Activated CD8-positive, alpha-beta memory T cell treated with anti-CD3 and anti-CD28 coated beads for 36 hours (primary cell): Measurements from ENCODE around the gene C19orf44. TPM values are rescaled to one million over a fixed set of nuclear protein-coding genes. Genes with fewer than 3 reads are reported as not detected.
"Not testable (repeated sequence)": the region's sequence is repeated elsewhere in the genome, so short reads cannot be mapped to it uniquely, and the experiment has no call there.

Source experiments
- CTCF ChIA-PET: fragments of 350-600 bp; sonication (Branson Sonifier 250); formaldehyde crosslinking; loops from one replicate; lab custom pipeline; 2021; ENCODE audit warnings: antibody characterized with exemption; lab: Charles Lee
- POLR2A ChIA-PET: fragments of 350-600 bp; sonication (Branson Sonifier 250); formaldehyde crosslinking; loops from one replicate; lab custom pipeline; 2021; ENCODE audit warnings: antibody characterized with exemption; lab: Charles Lee
- total RNA-seq, 2 experiments: library from RNA; stranded (reverse); gene quantifications; one replicate each; pipeline ENCODE4 v1.2.3, GENCODE V29; 2021

C19orf44 gene
- total RNA-seq, 2 experiments from 2014 or later = 5.1 to 5.5 TPM

DNA sequence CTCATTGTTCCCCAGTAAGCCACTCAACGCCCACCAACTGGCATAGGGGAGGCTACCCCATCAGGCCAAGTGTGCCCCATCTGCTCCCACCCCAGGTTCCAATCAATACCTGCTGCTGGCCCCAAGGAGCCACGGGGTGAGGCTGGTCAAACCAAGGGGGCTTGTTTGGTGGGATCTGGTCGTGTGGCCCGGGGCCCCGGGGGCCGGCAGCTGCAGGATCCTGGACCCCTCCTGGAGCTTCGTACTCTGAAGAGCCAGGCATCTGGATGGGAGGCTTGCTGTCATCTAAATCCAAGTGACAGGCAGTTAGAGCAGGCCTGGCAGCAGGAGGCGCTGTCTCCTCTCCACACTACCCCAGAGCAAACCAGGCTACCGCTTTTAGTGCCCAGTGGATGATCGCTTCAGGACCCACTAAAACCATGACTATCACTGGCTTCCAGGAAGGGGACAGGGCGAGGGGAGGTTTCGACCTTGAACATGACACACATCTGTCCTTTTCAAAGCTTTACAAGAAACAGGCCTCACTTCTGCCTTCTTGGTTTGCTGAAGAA is 31.9 kb downstream of the C19orf44 start:
- CTCF ChIA-PET = no interaction called here
- POLR2A ChIA-PET = no interaction called here

DNA sequence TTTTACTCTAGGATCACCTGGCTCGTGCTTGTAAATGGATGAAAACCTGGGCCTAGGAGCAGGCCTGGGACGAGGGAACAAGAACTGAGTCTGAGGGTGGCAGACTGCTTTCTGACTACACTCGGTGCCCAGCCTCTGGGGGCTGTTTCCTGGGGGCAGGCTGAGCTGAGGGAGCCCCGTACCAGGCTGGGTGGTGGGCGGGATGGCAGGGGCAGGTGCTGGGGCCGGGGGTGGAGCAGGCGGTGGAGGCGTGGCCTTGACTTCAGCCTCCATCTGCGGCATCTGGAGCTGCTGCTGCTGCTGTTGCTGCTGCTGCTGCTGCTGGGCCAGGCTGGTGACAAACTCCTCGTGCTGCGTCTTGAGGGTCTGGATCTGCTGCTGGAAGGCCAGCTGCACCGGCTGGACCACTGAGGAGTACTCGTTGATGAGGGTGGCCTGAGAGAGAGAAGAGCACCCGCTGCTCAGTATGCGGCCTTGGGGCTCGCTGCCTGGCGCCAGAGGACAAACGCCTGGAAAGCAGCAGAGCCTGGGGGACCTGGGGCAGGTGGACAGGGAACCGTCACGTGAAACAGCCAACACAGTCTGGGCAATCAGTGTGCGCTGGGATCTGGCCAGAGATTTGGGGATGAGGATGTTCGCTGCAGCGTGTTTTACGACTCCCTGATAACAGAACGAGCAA is 33.4 kb downstream of the C19orf44 start:
- ChIA-PET POLR2A (no interaction called here), CTCF (no interaction called here)

- ChIA-PET CTCF (no interaction called here), POLR2A (no interaction called here)
These were observed 34.6 kb downstream of the C19orf44 start for GRCh38 chr19:16530540-16531379.

GRCh38 chr19:16531380-16531669 is 35.1 kb downstream of the C19orf44 start:
- ChIA-PET POLR2A (no interaction called here), CTCF (no interaction called here)

DNA sequence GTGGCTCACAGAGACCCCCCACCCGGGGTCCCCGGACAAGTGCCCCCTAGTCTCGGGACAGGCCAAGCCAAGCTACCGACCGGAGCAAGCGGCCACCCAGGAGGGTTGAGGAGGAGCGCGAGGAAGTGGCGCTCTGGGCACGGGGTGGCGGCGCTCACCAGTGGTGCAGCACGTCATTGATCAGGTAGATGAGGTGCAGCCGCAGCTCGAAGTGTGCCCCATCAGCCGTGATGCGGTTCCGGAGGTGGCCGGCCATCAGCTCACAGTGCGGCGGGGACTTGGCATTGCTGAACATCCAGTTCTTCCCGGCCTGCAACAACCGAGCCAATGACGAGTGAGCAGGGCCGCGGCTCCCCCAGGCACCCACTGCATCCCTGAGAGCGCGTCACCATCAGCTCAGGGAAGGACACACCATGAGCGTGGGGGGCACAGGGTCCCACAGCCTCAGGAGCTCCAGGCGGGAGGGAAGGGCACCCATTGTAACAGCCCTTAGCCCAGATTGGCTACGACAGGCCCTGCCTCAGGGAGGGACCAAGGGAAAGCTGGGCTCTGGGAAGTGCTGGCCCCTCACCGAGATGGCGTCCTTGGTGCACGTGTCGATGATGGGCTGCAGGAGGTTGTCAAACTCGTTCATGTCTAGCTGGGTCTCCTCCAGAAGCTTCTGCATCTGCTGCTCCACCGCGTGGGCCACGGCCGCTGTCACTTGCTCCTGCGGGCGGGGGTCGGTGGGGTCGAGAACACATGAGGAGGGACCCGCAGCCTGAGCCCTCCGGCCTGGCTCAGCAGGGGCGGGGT is 36.4 kb downstream of the C19orf44 start:
- ChIA-PET POLR2A (interaction anchor here (0.6 kb wide), 1 partner anchor 113 kb away, joined by 3 read pairs; no protein-coding TSS in a partner anchor), CTCF (no interaction called here)

GRCh38 chr19:16535381-16535780 is 39.2 kb downstream of the C19orf44 start:
- ChIA-PET POLR2A (interaction anchor here (0.6 kb wide), 1 partner anchor 182 kb away, joined by 5 read pairs; no protein-coding TSS in a partner anchor), CTCF (interaction anchor here (0.6 to 1.5 kb wide), 3 partner anchors 37 to 125 kb away, joined by 3 read pairs; partner anchors contain the start of gene SMIM7)

- ChIA-PET POLR2A (interaction anchor here (0.6 kb wide), 1 partner anchor 182 kb away, joined by 5 read pairs; no protein-coding TSS in a partner anchor), CTCF (interaction anchor here (1.0 to 1.5 kb wide), 2 partner anchors 37 to 124 kb away, joined by 3 read pairs; partner anchors contain the start of gene SMIM7)
These were observed 39.9 kb downstream of the C19orf44 start for GRCh38 chr19:16536130-16536529.

DNA sequence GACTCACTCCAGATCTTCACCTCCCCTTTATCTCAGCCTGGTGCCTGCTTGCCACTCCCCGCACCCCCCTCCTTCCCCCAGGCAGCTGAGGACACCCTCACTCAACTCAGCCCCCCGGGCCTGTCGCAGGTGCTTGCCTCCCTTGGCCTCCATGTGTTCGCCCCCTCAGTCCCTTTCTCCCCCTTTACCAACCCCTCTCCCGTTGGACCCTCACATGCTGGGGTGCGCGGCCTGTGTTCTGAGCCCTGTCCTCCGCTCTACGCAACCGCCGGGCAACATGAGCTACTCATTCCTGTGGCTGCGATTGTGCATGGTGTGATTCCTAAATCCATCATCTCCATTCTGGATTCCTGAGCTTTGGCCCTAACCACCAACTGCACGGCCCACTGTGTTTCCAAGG is 40.9 kb downstream of the C19orf44 start:
- CTCF ChIA-PET = no interaction called here
- POLR2A ChIA-PET = no interaction called here

DNA sequence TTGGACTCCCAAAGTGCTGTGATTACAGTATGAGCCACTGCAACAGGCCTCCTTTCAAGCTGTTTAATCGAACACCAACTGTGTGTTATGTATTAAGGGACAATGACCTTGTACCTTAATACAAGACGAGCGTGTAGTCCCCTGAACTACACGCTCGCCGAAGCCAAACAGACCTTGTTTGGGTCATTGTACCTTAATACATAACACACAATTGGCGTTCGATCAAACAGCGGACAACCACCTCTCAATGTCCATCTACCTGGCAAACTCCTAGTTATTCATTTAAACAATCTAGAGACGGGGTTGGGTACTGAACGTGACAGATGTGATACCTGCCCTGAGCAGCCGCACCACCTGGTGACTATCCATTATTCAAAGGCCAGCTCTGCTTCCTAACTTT is 44.8 kb downstream of the C19orf44 start:
- ChIA-PET POLR2A (interaction anchor here (0.8 kb wide), 1 partner anchor 117 kb away, joined by 3 read pairs; no protein-coding TSS in a partner anchor), CTCF (interaction anchor here (1.2 kb wide), 1 partner anchor 45 kb away, joined by 3 read pairs; the partner anchor contains the start of genes C19orf44 and CALR3)

GRCh38 chr19:16541526-16542044 is 45.4 kb downstream of the C19orf44 start:
- POLR2A ChIA-PET = interaction anchor here (0.7 to 0.8 kb wide), 2 partner anchors 9 to 116 kb away, joined by 3 read pairs; no protein-coding TSS in a partner anchor
- CTCF ChIA-PET = interaction anchor here (1.2 kb wide), 1 partner anchor 46 kb away, joined by 3 read pairs; the partner anchor contains the start of genes C19orf44 and CALR3

DNA sequence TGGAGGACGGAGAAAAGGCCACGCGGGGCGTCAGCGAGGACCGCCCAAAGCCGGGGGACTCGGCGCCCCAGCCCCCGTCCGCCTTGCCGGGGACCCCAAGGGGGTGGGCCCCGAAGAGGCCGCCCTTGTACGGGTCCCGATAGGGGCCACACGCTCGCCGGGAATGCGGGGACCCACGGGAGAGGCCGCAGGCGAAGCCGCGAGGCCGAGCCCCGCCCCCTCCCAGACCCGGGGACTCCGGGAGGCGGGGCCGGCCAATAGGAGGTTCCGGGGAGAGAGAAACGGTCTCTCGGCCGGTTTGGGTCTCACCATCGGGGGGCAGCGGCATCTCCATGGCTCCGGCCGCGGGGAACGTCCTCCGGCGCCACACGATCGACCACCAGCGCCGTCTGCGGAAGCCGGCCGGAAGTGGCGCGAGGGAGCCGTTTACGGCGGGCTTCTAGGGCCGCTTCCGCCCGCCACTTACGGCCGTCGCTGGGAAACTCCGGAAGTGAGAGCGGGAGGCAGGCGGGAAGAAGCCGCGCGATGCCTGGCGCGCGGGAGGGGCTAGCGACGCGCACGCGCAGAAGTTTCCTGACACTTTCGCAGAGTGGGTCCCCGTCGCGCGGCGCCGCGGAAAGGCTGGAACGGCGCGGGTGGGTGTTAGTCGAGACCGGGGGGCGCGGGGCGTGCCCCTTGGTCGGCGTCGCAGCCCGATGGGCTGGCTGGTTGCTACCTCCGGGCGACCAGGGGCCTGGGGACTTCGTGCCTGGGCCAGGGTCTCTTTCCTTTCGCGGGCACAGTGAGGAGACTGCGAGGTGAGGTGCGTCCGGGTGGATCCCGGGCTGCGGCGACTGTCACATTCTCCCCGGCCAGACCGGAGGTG is 46.1 kb downstream of the C19orf44 start, which contains the start of gene CHERP:
Gene CHERP (minus strand): TSS at position 393 of the 865 bp plus-strand sequence. CDS start 59 bp downstream, at position 334.
- ChIA-PET CTCF (interaction anchor here (1.2 kb wide), 1 partner anchor 46 kb away, joined by 3 read pairs; the partner anchor contains the start of genes C19orf44 and CALR3), POLR2A (interaction anchor here (0.7 to 1.9 kb wide), 5 partner anchors 8 to 119 kb away, joined by 3 to 8 read pairs (median 4); partner anchors contain the start of genes MED26 and TMEM38A)

GRCh38 chr19:16542910-16543472 is 46.8 kb downstream of the C19orf44 start:
- CTCF ChIA-PET = interaction anchor here (0.9 kb wide), 1 partner anchor 47 kb away, joined by 3 read pairs; no protein-coding TSS in a partner anchor

GRCh38 chr19:16543734-16544133 is 47.5 kb downstream of the C19orf44 start:
- CTCF ChIA-PET = interaction anchor here (0.9 to 1.0 kb wide), 2 partner anchors 30 to 46 kb away, joined by 3 read pairs; no protein-coding TSS in a partner anchor
- POLR2A ChIA-PET = interaction anchor here (0.7 to 1.9 kb wide), 4 partner anchors 41 to 84 kb away, joined by 4 to 9 read pairs (median 6); partner anchors contain the start of gene MED26

More at GRCh38 chr19:16542910-16543472, 46.8 kb downstream of the C19orf44 start:
- POLR2A ChIA-PET = interaction anchor here (0.7 to 1.9 kb wide), 4 partner anchors 41 to 118 kb away, joined by 4 to 9 read pairs (median 6); partner anchors contain the start of genes MED26 and TMEM38A

DNA sequence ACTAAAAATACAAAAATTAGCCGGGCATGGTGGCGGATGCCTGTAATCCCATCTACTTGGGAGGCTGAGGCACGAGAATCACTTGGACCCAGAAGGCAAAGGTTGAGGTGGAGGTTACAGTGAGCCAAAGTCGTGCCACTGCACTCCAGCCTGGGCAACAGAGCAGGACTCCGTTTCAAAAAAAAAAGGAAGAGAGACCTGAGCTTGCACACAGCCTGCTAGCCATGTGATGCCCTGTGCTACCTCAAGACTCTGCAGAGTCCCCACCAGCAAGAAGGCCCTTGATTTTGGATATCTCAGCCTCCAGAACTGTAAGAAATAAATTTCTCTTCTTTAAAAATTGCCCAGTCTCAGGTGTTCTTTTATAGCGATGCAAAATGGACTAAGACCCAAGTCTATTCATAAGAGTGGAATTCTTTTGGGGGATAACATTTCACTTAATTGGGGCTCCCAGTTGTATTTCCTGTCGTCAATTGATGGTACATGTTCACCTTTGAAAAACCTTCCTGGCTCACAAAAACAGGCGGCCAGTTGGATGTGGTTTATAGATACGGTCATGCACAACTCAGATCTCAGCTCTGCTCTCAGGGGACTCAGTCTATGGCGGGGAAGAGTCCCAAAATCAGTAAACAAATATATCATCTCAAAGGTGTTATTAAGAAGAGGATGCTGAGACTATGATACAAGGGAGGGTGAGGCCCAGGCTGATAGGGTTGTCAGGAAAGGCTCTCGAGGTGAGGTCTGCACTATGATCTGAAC is 48.5 kb downstream of the C19orf44 start:
- POLR2A ChIA-PET = no interaction called here
- CTCF ChIA-PET = interaction anchor here (0.6 to 1.0 kb wide), 3 partner anchors 29 to 616 kb away, joined by 3 to 4 read pairs (median 3); no protein-coding TSS in a partner anchor

GRCh38 chr19:16548956-16549355 is 52.8 kb downstream of the C19orf44 start:
- ChIA-PET POLR2A (no interaction called here), CTCF (interaction anchor here (0.7 to 1.5 kb wide), 2 partner anchors 36 to 262 kb away, joined by 3 read pairs; no protein-coding TSS in a partner anchor)

DNA sequence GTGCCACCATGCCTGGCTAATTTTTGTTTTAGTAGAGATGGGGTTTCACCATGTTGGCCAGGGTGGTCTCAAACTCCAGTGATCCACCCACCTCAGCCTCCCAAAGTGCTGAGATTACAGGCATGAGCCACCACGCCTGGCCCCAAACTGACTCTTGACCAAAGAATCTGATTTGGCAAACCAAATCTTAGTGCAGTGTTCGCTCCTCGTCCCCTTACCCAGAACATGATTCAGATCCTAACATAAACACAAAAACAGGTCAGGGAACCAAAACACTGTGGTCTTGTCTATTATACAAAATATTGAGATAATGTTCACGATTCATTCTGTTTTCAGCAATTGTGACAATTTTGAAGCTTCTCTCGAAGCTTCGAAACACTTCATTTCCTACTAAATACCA is 55.7 kb downstream of the C19orf44 start:
- POLR2A ChIA-PET, CTCF ChIA-PET: not testable (repeated sequence)
